HG03565 (cell line): ENCODE results near the gene RAB26.
"Not testable (repeated sequence)": the region's sequence is repeated elsewhere in the genome, so short reads cannot be mapped to it uniquely, and the experiment has no call there.

ENCODE experiments used
- ATAC-seq: cut with Tn5 transposase; IDR thresholded peaks from one replicate; pipeline ENCODE4 v1.9.1; 2021; ENCODE audit warnings: mild to moderate bottlenecking, moderate library complexity; ENCODE audit not compliant: unreplicated experiment

RAB26 gene

DNA sequence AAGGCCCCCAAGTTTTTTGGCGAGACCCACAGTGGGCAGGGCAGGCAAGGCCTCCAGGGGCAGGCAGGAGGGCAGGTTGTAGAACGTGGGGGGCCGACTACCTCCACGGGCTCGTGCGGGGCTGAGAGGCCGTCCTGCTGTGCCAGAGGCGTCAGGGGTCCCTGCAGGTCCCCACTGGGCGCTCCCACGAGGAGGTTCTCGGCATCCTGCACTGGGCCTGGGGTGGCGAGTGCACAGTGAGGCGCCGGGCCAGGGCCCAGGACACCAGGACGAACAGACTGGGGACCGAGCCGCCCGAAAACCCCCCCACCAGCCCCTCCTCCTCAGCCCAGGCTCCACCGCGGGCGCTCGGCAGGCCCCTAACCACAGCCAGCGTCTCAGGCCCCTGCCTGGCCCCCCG is 32.0 kb upstream of the RAB26 start:
- ATAC-seq = not testable (repeated sequence)

DNA sequence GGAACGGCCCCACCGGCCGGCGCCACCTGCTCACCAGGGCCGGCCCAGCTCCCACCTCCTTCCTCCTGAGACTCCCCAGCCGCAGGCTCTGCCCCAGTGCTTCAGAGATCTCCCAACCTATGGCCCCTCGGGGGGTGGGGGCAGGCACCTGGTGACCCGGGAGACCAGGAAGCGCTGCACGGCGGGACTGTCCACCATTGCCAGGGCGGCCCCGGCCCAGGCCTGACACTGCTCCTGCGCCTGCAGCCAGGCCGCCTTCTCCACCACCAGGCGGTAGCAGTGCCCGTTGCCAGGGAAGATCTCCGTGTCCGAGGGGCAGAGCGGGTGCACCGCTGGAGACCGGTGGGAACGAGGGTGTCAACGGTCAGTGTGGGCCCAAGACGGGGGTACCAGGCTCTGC is 31.1 kb upstream of the RAB26 start:
- ATAC-seq = not testable (repeated sequence)

DNA sequence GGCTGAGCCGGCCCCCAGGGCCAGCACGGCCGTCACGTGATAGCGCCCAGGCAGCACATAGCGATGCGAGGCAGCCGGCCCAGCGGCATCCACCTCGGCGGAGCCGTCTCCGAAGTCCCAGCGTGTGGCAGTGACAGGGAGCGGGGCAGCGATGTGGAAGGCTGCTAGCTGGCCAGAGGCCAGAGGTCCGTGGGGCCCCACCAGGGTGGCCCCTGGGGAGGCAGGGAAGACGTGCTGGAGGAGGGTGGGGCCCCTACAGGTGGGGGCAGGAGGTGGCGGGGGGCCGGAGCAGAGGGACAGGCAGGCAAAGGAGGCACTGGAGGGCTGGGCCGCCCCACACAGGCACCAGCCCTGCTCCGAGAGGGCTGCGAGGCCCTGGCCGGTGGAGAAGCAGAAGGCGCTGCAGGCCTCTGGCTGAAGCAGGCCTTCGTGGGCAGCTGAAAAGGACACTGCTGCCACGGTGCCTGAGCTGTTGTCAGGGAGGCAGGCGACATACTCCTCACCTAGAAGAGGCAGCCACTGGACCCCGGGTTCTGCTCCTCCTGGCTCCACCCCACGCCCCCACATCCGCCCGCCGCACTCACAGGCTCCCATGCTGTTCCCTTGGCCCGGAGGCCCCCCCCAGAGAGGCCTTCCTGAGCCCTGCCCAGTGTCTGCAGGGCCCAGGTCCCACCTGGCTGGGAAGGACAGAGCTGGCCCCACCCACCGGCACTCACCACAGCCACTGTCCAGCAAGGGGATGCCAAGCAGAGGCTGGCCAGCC is 30.3 kb upstream of the RAB26 start:
- ATAC-seq = not testable (repeated sequence)

DNA sequence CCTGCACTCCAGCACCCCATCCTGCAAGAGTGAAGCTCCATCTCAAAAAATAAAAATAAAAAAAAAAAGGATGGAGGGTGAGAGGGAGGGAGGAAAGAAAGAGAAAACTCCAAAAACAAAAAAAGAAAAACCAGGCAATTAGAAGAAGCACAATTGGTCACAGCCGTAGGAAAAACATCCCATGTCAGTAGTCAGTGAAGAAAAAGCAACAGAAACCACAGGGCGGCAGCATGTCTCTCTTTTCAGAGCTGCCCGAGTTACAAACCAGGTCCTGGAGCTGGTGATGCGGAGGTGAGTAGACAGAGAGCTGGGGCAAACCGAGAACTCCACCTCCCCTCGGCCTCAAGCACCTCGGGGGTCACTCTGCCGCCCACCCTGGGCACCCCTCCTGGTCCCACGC is 27.1 kb upstream of the RAB26 start:
- not testable (repeated sequence) for ATAC-seq

DNA sequence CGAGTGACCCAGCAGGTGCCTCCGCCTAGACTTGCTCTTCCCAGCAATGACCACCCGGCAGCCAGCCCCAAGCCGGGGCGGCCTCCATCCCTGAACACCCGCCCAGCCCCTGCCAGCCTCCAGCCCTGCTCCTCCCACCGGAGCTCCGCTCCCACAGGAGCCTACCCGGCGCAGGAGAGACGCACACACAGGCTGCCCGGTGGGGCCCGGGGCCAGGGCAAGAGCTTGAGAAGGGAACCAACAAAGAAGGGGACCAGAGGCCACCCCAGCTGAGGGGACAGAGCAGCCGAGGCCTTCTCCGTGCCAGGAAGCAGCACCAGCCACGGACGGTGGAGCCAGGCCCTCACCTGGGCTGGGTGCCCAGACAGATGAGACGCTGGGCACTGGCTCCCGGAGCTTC is 26.6 kb upstream of the RAB26 start:
- no peak for ATAC-seq

DNA sequence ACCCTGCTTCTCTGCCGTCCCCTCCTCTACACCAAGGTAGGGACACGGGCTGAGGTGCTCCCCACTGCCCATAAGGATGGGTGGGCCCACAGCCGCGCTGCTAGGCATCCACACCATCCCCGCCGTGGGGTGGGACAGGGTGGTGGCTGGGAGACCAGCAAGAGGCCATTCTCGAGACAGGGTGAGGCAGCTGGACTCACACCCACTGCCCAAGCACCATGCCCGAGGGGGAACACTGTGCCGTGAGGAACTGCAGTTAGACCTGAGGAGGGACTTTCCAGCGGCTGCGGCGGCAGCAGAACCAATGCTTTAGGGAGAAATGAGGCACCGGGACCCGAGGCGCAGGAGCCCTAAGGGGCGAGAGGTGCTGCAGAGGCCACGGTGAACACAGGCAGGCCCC is 26.0 kb upstream of the RAB26 start:
- ATAC-seq = no peak

DNA sequence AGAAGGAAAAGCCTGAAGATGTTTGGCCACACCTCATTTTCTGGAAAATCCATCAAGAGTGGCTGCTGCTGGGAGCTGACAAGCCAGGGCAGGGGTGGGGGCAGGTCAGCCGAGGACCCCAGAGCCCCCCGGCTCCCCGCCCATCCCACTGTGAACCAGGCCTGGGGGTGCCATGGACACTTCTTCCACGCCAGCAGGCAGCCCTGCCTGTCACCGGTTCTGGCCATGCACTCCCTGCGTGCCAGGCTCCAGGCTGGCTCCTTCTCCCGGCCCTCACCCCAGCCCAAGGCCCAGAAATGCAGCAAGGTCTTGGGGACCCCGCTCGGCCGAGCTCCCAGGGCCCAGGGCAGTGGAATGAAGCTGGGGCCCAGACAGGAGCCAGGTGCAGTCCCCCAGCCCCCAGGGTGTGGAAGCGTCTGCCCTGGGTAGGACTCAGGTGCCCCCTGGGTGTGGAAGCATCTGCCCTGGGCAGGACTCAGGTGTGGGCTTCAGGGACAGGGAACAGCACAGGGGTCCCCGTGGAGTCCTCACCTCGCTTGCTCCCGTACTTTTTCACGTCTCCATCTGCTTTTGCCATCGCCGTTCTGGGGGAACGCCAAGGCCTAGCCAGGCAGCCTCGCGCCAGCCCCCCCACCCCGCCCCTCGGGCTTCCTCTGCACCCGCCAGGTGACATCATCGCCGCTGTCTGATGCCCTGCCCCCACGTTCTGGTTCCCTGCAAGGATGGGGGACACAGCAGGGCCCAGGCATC is 25.3 kb upstream of the RAB26 start:
- not testable (repeated sequence) for ATAC-seq

DNA sequence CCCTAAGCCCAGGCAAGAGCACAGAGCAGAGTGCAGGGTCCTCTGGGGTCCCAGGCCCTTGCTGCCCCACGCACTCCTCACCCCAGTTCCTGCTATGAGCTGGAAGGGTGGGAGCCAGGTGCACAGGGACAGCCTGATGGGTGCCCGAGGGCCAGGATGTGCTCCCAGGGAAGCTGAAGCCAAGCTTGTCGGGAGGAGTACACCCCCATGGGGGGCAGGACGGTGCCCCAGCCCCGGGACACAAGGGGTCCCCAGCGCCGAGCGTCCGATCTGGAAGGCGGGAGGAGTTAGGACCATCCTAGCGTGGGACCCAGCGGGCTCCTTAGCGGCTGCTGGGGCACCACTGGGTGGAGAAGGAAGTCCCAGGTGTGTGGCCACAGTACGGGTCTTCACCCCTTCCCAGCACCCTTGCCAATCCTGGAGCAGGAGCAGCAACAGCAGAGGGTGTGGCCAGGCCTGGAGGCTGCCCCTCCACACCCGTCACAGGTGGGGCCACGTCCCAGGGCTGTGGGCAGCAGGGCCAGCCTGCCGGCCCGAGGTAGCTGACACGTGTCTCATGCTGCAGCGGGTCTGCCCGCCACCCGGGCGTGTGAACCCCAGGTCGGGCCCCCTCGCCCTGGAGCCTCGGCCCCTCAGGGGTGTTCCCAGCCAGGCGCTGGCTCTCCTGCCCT is 24.6 kb upstream of the RAB26 start:
- not testable (repeated sequence) for ATAC-seq

DNA sequence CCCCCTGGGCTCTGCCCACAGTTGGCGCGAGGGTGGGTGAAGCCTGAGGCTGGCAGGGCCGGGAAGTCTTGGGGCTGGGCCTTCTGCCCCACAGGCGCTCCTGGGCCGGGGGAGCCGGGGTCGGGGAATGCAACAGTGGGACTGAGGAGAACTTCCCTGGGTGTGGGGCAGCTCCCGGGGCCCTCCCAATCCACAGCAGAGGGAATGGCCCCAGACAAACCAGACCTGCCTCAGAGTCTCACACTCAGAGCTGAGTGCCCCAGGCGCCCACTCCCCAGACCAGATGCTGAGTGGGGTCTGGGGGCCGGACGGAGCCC is 24.1 kb upstream of the RAB26 start:
- ATAC-seq = not testable (repeated sequence)

DNA sequence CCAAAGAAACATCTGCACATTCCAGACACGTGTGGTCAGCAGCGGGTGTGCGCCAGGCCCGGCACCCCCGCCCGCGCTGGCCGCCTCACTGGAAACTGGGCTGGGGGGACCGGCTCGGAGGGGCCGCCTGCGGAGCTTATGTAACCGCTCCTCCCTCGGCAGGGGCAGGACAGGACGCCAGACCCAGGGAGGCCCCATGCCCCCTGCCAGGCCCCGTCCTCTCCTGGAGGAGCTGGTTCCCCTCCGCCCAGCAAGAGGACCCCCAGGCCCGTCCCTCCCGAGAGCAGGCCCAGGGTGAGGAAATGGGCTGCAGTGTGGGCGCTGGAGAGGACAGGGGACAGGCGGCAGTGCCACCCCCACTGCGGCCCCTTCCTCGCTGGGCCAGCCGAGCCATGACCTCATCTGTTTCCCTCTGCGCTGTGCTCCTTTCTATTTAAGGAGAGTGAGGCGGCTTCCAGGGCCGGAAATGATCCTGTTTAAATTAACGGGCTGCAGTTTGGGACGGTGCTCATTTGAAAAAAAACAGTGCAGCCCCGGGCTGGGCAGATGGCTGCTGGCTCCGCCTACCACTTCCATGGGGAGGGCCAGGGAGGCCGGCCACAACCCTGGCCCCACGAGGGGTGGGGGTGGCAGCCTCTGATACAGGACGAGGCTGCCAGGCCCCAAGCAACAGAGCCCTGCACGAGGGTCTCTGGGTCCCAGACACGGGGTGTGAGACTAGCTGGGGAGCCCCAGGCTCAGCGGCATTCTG is 23.6 kb upstream of the RAB26 start:
- not testable (repeated sequence) for ATAC-seq

DNA sequence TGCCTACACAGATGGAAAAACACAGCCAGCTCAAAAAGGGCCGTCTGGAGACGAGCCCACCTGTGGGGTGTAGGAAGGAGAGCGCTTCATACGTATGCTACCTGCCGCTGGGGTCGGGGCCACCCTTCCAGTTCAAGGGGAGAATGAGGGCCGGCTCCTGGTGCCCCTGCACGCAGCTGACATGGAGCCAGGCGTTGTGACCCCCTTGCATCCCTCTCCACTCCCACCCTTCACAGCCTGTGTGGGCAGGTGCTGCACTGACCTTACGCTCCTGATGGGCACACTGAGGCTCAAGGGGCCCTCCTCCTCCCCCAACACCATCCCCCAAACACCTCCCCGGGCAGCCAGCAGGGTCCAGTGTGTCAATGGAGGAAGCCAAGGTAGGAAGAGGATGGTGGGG is 22.8 kb upstream of the RAB26 start:
- ATAC-seq = not testable (repeated sequence)

DNA sequence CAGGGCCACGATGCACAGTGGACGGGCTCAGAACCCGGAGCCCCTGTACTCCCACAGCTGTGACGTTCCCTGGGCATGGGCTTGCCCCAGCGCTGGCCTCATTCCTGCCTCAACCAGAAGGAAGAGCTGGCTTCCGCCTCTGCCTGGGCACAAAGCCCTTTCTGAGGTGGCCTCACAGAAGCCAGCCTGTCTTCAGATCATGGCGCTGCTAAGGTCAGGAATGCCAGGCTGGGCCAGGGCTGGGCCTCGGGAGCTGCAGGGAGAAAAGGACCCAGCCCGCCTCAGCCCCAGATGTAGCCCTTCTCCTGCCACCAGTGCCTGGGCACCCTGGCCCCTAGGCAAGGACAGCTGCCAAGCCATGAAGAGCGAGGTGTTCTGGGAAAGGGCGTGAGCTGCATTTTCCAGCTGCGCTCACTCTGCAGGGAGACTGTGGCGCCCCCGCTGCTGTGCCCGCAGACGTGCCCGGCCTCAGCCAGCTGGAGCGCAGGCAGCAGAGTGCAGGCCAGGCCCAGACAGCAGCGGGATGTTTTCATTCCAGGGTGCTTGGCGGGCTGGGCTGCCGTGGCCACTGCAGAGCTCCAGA is 22.2 kb upstream of the RAB26 start:
- ATAC-seq = not testable (repeated sequence)

DNA sequence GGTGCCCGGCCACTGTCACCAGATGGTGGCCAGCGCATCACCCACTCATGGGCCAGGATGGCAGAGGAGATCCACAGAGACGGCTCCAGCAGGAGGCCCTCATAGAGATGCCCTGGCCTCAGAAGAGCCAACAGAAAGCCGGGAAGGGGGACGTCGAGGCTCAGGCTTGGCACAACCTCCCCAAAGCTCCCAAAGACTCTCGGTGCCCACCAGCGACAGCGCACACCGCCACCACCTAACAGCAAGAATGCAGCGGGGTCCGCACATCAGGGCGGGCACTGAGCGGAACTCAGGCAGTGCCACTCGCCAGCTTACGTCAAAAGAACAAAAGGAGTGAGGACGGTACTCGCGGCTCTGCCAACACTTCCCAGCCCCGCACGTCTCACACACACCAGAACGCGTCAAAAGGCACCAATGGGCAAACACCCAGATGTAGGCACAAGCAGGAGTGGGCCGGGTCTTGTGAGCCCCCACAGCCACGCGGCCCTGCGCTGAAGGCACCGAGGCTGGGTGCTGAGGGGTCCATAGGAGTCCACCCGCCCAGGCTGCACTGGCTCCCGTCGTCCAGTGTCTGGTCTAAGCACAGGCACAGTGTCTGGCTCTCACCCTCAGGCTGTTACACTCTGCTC is 21.4 kb upstream of the RAB26 start:
- ATAC-seq = not testable (repeated sequence)

DNA sequence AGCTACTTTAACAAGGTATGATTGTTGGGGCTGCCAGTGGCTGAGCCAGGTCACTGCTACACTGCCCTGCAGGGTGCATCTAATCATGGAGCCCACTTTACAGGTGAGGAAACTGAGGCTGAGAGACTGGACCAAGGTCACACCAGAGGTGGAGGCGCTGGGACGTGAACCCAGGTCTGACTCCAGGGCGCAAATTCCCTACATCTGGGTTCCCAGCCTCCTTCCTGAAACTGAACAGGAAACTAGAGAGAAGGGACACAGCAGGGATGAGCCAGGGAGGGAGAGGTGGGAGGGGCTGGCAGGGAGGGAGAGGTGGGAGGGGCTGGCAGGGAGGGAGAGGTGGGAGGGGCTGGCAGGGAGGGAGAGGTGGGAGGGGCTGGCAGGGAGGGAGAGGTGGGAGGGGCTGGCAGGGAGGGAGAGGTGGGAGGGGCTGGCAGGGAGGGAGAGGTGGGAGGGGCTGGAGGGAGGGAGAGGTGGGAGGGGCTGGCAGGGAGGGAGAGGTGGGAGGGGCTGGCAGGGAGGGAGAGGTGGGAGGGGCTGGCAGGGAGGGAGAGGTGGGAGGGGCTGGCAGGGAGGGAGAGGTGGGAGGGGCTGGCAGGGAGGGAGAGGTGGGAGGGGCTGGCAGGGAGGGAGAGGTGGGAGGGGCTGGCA is 20.7 kb upstream of the RAB26 start:
- not testable (repeated sequence) for ATAC-seq

DNA sequence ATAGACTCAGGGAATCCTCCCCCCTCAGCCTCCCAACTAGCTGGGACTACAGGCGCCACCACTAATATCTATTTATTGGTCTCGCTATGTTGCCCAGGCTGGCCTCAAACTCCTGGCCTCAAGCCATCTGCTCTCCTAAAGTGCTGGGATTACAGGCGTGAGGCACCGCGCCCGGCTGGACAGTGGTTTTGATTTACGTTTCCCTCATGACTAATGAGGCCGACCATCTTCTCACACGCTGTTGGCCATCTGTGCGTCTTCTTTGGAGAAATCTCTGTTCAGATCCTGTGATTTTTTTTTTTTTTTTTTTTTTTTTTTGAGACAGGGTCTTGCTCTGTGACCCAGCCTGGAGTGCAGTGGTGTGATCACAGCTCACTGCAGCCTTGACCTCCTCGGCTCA is 19.2 kb upstream of the RAB26 start:
- not testable (repeated sequence) for ATAC-seq

DNA sequence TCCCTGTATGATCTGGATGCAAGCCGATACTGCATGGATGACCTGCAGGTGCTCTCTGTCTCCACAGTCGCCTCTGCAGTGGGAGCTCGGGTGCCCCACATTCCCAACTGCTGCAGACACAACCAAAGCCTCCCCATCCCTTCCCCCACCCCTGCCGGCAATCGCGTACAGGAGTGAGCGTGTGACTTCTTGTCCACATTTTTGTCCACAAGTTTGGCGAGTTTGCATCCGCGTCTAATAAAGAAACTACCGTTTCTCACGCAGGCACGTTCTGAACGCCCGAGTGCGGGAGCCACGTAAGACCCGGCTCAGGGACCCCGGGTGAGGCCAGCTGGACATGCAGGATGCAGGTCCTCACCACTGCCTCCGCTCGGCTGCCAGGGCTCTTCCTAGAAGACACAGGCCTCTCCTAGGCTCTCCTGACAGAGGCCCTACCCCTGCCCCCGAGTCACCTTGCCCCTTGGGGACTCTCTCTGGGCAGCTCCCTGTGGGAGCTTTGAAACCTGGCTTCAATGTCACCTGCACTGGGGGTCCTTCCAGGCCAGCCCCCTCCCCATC is 18.5 kb upstream of the RAB26 start:
- ATAC-seq = not testable (repeated sequence)

DNA sequence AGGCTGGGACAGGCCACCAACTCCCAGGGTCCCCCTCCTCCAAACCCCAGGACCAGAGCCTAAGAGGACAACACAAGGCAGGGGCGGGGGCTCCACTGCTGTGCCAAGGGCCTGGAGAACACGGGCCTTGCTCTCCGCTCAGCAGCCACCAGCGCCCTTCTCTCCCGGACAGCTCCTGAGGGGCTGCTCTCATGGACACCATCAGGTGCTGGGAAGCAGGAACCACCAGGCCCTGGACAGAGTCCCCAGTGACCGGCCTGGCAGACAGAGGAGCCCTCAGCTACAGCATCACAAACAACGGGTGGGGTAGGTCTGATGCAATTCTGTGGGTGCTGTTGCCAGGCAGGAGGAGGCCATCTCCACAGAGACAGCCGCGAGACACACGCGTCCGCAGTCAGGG is 14.6 kb upstream of the RAB26 start:
- not testable (repeated sequence) for ATAC-seq

DNA sequence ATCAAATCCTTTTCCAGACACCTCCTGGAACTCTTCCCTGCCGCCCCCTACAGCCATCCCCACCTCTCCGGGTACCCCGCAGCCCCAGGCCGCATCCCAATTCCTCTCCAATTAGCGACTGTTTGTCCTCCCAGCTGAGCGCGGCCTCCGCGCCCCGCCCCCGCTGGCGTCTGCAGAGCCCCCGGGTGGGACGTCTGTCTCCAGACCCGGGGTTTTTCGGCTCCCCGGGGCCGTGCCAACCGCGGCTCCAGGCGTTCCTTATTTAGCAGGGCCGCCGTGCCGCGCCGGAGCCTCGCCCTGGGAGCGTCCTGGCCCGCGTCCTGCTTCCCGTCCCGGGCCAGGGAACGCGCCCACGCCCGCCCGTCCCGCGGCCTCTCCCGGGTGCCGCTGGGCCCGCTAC is 13.4 kb upstream of the RAB26 start:
- not testable (repeated sequence) for ATAC-seq

DNA sequence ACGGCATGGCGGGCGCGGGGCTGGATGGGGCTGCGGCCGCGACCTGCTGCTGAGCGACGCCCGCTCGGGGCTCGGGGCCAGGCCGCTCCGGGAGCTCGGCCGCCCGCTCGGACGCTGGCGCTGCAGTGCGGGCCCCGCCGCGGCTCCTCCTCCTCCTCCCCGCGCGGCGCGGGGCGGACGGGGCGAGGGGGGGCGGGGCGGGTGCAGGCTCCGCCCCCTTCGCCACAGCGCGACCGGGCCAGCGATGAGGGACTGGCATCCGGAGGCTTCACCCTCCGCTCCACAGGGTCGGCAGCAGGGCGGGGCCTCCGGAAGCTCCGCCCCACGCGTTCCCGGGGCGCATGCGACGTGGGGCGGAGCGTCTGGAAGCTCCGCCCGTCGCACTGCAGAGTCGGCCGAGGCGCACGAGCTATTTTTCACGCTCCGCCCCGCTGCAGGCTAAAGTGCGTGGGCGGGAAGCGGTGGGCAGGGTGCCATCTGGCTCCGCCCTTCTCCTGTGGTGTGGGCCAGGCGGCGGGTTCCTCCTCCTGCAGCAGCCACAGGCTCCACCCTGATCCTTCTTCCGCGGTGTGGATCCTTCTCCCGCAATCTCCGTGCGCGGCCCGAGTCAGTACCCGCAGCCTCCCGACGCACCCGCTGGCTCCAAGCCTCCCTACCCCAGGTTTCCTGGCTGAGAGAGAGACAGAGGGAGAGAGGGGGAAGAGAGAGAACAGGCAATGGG is 12.5 kb upstream of the RAB26 start, which contains the start of gene PKD1:
Gene PKD1, minus strand, starts transcription at position 129 of the 721 bp plus-strand sequence. CDS start 209 bp downstream, outside the sequence.
- ATAC-seq = peak; percentile 48
